HCT116 (cell line): ENCODE measurements around the gene GLRA2. TPM values are rescaled to one million over a fixed set of nuclear protein-coding genes. Genes with fewer than 3 reads are reported as not detected.

Experiments
- ATAC-seq: fragments of 200-7000 bp; cut with Tn5 transposase; 2 replicates; pipeline ENCODE4 v1.9.1; 2020; ENCODE audit warnings: mild to moderate bottlenecking, moderate library complexity
- BruUV-seq: library from RNA; stranded (reverse); fragments of 400-500 nt; replicated peaks from 2 replicates; lab custom pipeline; 2021; lab: Mats Ljungman, UMichigan
- CTCF ChIA-PET: fragments of 300-600 bp; sonication (Branson Sonifier 250); formaldehyde crosslinking; loops from one replicate; lab custom pipeline; 2021; ENCODE audit warnings: antibody characterized with exemption; lab: Charles Lee
- POLR2A ChIA-PET: fragments of 300-600, 350-600 bp; sonication (Branson Sonifier 250); formaldehyde crosslinking; loops from one replicate; lab custom pipeline; 2021; ENCODE audit warnings: antibody characterized with exemption; lab: Charles Lee
- RAD21 ChIA-PET, 2 experiments: fragments of 300-600 bp; sonication (Branson Sonifier 250); formaldehyde crosslinking; loops; one replicate each; lab custom pipeline; 2023; ENCODE audit warnings: low total read pairs in 2 of 2; ENCODE audit not compliant: uncharacterized antibody in 2 of 2, unreplicated experiment in 2 of 2, low non-redundant PET in 1 of 2; lab: Charles Lee
- DNase-seq: peaks from one replicate; pipeline ENCODE4 v3.0.0-alpha.2; 2010; ENCODE audit warnings: low read depth, low spot score
- H2AFZ ChIP-seq: fragments of 200-600 bp; shearing (Covaris generic), sonication (generic); 2 replicates; pipeline ENCODE4 v1.6.1; 2017; ENCODE audit warnings: low read depth, mixed run types, mixed read lengths, antibody characterized with exemption, low read length; ENCODE audit not compliant: poor library complexity, severe bottlenecking
- H3K27ac ChIP-seq: 2 replicates; pipeline ENCODE4 v1.5.1; 2012; ENCODE audit warnings: low read depth, low read length
- H3K27me3 ChIP-seq: fragments of 200-600 bp; sonication (generic); 2 replicates; pipeline ENCODE4 v1.6.1; 2016; ENCODE audit warnings: mixed run types, low read length, mixed read lengths; ENCODE audit not compliant: insufficient read depth
- H3K36me3 ChIP-seq, 2 experiments: fragments of 200-500 bp in 1 of 2; fragments of 200-600 bp in 1 of 2; sonication (Bioruptor generic) in 1 of 2; sonication (generic) in 1 of 2; 2 replicates each; pipeline versions ENCODE4 v1.5.1 to v1.6.1; 2014 to 2016; ENCODE audit warnings: low read length in 2 of 2, inconsistent platforms in 1 of 2, mixed read lengths in 1 of 2, mixed run types in 1 of 2; ENCODE audit not compliant: insufficient read depth in 2 of 2, control insufficient read depth in 1 of 2
- H3K4me1 ChIP-seq, 2 experiments: fragments of 200-600 bp in 1 of 2; sonication (generic) in 1 of 2; 2 replicates each; pipeline versions ENCODE4 v1.5.1 to v1.6.1; 2012 to 2017; ENCODE audit warnings: low read length in 2 of 2, inconsistent platforms in 1 of 2, mild to moderate bottlenecking in 1 of 2, mixed read lengths in 1 of 2, mixed run types in 1 of 2, moderate library complexity in 1 of 2; ENCODE audit not compliant: insufficient read depth in 2 of 2, control insufficient read depth in 1 of 2
- H3K4me2 ChIP-seq: fragments of 200-600 bp; sonication (generic); 2 replicates; pipeline ENCODE4 v1.6.1; 2017; ENCODE audit warnings: mixed run types, low read length, mixed read lengths
- H3K4me3 ChIP-seq, 2 experiments: fragments of 200-600 bp in 1 of 2; sonication (generic) in 1 of 2; replicated peaks in 1 of 2; 2 replicates each; pipeline ENCODE4 v1.5.1; 2011 to 2016; ENCODE audit warnings: low read length in 2 of 2, control low read depth in 1 of 2, low read depth in 1 of 2, mild to moderate bottlenecking in 1 of 2, mixed read lengths in 1 of 2, mixed run types in 1 of 2
- H3K79me2 ChIP-seq: fragments of 200-600 bp; sonication (generic); 2 replicates; pipeline ENCODE4 v1.6.1; 2017; ENCODE audit warnings: mild to moderate bottlenecking, mixed run types, low read length, moderate library complexity, mixed read lengths; ENCODE audit not compliant: insufficient read depth
- H3K9ac ChIP-seq: fragments of 200-600 bp; sonication (generic); 2 replicates; pipeline ENCODE4 v1.6.1; 2016; ENCODE audit warnings: low read length, mixed read lengths
- H3K9me2 ChIP-seq: fragments of 200-600 bp; sonication (generic), shearing (Covaris generic); 2 replicates; pipeline ENCODE4 v1.6.1; 2017; ENCODE audit warnings: mixed run types, mild to moderate bottlenecking, moderate library complexity; ENCODE audit not compliant: insufficient read depth
- H3K9me3 ChIP-seq, 2 experiments: fragments of 200-500 bp in 1 of 2; fragments of 200-600 bp in 1 of 2; sonication (Bioruptor generic) in 1 of 2; sonication (generic) in 1 of 2; 2 replicates each; pipeline ENCODE4 v1.6.1; 2014 to 2017; ENCODE audit warnings: low read length in 2 of 2, mixed read lengths in 2 of 2, inconsistent platforms in 1 of 2, low read depth in 1 of 2, mild to moderate bottlenecking in 1 of 2, mixed run types in 1 of 2, moderate library complexity in 1 of 2; ENCODE audit not compliant: control insufficient read depth in 1 of 2, insufficient read depth in 1 of 2
- H4K20me1 ChIP-seq: fragments of 200-600 bp; sonication (generic), shearing (Covaris generic); 2 replicates; pipeline ENCODE4 v1.6.1; 2017; ENCODE audit warnings: mixed run types, mild to moderate bottlenecking, moderate library complexity; ENCODE audit not compliant: insufficient read depth
- EGR1 ChIP-seq: IDR thresholded peaks from 2 replicates; pipeline ENCODE4 v1.6.1; 2012; ENCODE audit warnings: low read depth
- EZH2 ChIP-seq: fragments of 200-600 bp; sonication (generic); IDR thresholded peaks from 2 replicates; pipeline ENCODE4 v1.6.1; 2017; ENCODE audit warnings: antibody characterized with exemption, mixed run types
- EZH2phosphoT487 ChIP-seq: fragments of 200-600 bp; IDR thresholded peaks from 2 replicates; pipeline ENCODE4 v1.6.1; 2018; ENCODE audit warnings: antibody characterized with exemption, borderline replicate concordance
- FOSL1 ChIP-seq: IDR thresholded peaks from 2 replicates; pipeline ENCODE4 v1.6.1; 2012; ENCODE audit warnings: low read depth
- JUND ChIP-seq: IDR thresholded peaks from 2 replicates; pipeline ENCODE4 v1.6.1; 2012
- YY1 ChIP-seq: IDR thresholded peaks from 2 replicates; pipeline ENCODE4 v1.6.1; 2011; ENCODE audit warnings: low read length, low read depth, moderate library complexity, mild to moderate bottlenecking; ENCODE audit not compliant: insufficient replicate concordance; ENCODE audit errors: extremely low read depth
- ZFX ChIP-seq: fragments of 450-650 bp; IDR thresholded peaks from 2 replicates; pipeline ENCODE4 v1.6.1; 2017
- intact Hi-C: fragments of 100-400 bp; cut with micrococcal nuclease; formaldehyde crosslinking; loops from 2 replicates; pipeline ENCODE4 v1.10.0; 2022
- total RNA-seq: library from RNA; stranded (reverse); gene quantifications from one replicate; pipeline ENCODE4 v1.2.1, GENCODE V29; 2021; ENCODE audit not compliant: unreplicated experiment
- TF ChIP-seq, protein P1 (sequence below): IDR thresholded peaks from 2 replicates; pipeline ENCODE4 v1.6.1; 2012
- TF ChIP-seq, protein P2 (sequence below): IDR thresholded peaks from 2 replicates; pipeline ENCODE4 v1.6.1; 2012

Gene GLRA2
- total RNA-seq, 1 experiment from 2014 or later, result not detected

DNA sequence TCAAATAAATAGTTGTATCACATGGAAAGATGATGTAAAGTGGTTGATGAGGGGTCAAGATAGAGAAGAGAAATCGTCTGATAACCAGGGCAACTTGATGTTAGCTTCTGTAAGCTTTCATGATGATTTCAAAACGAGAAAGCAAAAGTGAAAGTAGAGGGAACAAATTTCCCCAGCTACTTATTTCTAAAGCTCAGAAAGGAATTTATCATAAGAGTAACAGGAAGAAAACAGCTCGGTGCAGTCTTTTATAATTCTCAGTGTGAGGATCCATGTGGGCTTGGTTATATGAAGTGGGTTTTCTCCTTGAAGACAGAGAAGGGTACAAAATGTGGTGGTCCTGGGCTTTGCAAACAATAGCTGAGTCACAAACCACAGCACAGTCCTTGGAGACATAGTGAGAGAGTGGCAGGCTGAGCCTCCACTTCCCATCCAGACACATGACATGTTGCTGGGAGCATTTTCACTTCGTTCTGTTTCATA lies 32.1 kb upstream of the GLRA2 start:
- ChIA-PET CTCF (no interaction called here), RAD21 (no interaction called here), POLR2A (no interaction called here)
- Histone ChIP-seq H3K4me1 (no peaks in the 10 kb centered on the region), H3K4me2 (no peak overlapping the region), H3K27me3 (no peaks in the 10 kb centered on the region), H3K79me2 (no peaks in the 10 kb centered on the region), H3K36me3 (no peaks in the 10 kb centered on the region), H3K9me3 (no peaks in the 10 kb centered on the region), H2AFZ (no peak overlapping the region), H3K9ac (no peak overlapping the region), H3K9me2 (no peaks in the 10 kb centered on the region), H4K20me1 (no peaks in the 10 kb centered on the region), H3K4me3 (no peak overlapping the region), H3K27ac (no peak overlapping the region)
- TF ChIP-seq ZFX (no peak), FOSL1 (no peak), EGR1 (no peak), JUND (no peak)
- TF ChIP-seq, protein P1, sequence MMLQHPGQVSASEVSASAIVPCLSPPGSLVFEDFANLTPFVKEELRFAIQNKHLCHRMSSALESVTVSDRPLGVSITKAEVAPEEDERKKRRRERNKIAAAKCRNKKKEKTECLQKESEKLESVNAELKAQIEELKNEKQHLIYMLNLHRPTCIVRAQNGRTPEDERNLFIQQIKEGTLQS, result no peak
- BruUV-seq, result no TSS peak
- no peak for DNase-seq
- no peak for ATAC-seq
- intact Hi-C loops, result no loop called here

DNA sequence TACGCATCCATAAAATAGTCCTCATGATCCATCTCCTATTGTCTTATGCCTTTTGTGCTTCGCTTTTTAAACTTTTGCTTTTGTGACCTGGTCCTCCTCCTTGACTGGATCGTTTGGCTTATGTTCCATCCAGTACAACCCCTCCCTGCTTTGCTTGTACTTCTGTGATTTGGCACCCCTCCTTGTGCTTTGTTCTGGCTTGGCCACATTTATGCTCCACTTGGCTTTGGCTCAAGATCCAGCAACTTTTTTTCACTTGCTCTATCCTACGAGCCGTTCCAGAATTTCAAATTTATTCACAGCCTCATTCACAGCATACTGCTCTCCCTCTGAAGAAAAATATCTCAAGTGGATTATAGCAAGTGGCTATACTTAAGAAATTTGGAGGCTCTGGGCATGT lies 28.0 kb upstream of the GLRA2 start:
- no peaks in the 10 kb centered on the region for H3K36me3 ChIP-seq
- TF ChIP-seq, protein P2, sequence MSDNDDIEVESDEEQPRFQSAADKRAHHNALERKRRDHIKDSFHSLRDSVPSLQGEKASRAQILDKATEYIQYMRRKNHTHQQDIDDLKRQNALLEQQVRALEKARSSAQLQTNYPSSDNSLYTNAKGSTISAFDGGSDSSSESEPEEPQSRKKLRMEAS, result no peak
- TF ChIP-seq YY1 (no peak), EZH2phosphoT487 (no peak), EZH2 (no peak), ZFX (no peak), EGR1 (no peak)
- H3K4me1 ChIP-seq, result no peaks in the 10 kb centered on the region
- H3K4me2 ChIP-seq, result no peak overlapping the region
- H3K9me2 ChIP-seq, result no peaks in the 10 kb centered on the region
- ChIA-PET RAD21 (no interaction called here), CTCF (no interaction called here), POLR2A (no interaction called here)
- H3K9me3 ChIP-seq, result no peaks in the 10 kb centered on the region
- no peak overlapping the region for H2AFZ ChIP-seq
- intact Hi-C loops, result no loop called here
- no peak overlapping the region for H3K27ac ChIP-seq
- DNase-seq (no peak), ATAC-seq (no peak)
- no peak overlapping the region for H3K9ac ChIP-seq
- H4K20me1 ChIP-seq, result no peaks in the 10 kb centered on the region
- H3K79me2 ChIP-seq, result no peaks in the 10 kb centered on the region
- BruUV-seq, result no TSS peak
- no peaks in the 10 kb centered on the region for H3K27me3 ChIP-seq
- H3K4me3 ChIP-seq, result no peak overlapping the region
